ENCODE measurements around the gene TMEM163.

GRCh38 chr2:134553657-134554056 is 165.1 kb downstream of the TMEM163 start:
- TF ChIP-seq CTCF (IDR thresholded peaks at IDR 0.05), result no peak
- no peak for TF ChIP-seq POLR2AphosphoS5 (IDR thresholded peaks at IDR 0.05)
